Measurements from ENCODE around the gene WWP2. TPM values are rescaled to one million over a fixed set of nuclear protein-coding genes. Genes with fewer than 3 reads are reported as not detected.
"Not testable (repeated sequence)": the region's sequence is repeated elsewhere in the genome, so short reads cannot be mapped to it uniquely, and the experiment has no call there.

Gene WWP2
- total RNA-seq, 2 experiments from 2014 or later = 30.3 to 43.4 TPM

DNA sequence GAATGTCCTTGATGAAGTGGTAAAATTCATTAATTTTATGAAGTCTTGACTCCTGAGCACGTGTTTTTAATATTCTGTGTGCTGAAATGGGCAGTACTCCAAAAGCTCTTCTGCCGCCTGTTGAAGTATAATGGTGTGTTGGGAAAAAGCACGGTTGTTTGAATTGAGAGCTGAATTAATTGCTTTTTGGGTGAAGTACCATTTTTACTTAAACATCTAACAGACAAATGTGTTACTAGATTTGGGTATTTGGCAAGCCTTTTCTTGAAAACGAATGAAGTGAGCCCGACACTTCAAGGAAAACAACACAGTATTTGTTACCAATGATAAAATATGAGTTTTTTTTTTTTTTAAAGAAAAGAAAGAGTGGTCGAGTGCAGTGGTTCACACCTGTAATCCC is 22.5 kb downstream of the WWP2 start:
- ChIA-PET POLR2A (interaction anchor here (0.7 kb wide), 1 partner anchor 210 kb away, joined by 3 read pairs; no protein-coding TSS in a partner anchor), CTCF (ENCODE audit: unreplicated experiment) (no interaction called here)
- no peaks in the 10 kb centered on the region for H3K9me2 ChIP-seq (ENCODE audit: insufficient read depth, low read length)
- H2AFZ ChIP-seq (ENCODE audit: low read length) = no peak overlapping the region
- no peak overlapping the region for H3K4me2 ChIP-seq (ENCODE audit: low read length)
- no TSS peak for BruUV-seq (replicated peaks)
- no peak for DNase-seq (ENCODE audit: low spot score)
- H3K9me3 ChIP-seq (ENCODE audit: low read length) = no peaks in the 10 kb centered on the region
- H3K79me2 ChIP-seq (ENCODE audit: insufficient read depth, low read depth, low read length) = no peaks in the 10 kb centered on the region
- no peaks in the 10 kb centered on the region for H3K4me1 ChIP-seq (ENCODE audit: insufficient read depth, low read length, poor library complexity, severe bottlenecking)
- peaks cover 29% of the 10 kb centered on the region; the same call in 1 of the 2 replicates for H3K36me3 ChIP-seq (ENCODE audit: insufficient read depth, low read length)
- no peak overlapping the region for H3K4me3 ChIP-seq (ENCODE audit: low read depth, low read length, poor library complexity, severe bottlenecking)
- intact Hi-C loops (cut with micrococcal nuclease; ENCODE audit: unreplicated experiment) = no loop called here
- H4K20me1 ChIP-seq (ENCODE audit: insufficient read depth, low read length) = no peaks in the 10 kb centered on the region
- H3K27ac ChIP-seq (ENCODE audit: low read depth, low read length, poor library complexity, severe bottlenecking) = no peak overlapping the region
- TF ChIP-seq EZH2phosphoT487 (IDR thresholded peaks at IDR 0.05; ENCODE audit: borderline replicate concordance, low read depth, low read length) = no peak
- TF ChIP-seq, protein P1, sequence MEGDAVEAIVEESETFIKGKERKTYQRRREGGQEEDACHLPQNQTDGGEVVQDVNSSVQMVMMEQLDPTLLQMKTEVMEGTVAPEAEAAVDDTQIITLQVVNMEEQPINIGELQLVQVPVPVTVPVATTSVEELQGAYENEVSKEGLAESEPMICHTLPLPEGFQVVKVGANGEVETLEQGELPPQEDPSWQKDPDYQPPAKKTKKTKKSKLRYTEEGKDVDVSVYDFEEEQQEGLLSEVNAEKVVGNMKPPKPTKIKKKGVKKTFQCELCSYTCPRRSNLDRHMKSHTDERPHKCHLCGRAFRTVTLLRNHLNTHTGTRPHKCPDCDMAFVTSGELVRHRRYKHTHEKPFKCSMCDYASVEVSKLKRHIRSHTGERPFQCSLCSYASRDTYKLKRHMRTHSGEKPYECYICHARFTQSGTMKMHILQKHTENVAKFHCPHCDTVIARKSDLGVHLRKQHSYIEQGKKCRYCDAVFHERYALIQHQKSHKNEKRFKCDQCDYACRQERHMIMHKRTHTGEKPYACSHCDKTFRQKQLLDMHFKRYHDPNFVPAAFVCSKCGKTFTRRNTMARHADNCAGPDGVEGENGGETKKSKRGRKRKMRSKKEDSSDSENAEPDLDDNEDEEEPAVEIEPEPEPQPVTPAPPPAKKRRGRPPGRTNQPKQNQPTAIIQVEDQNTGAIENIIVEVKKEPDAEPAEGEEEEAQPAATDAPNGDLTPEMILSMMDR (conservative IDR thresholded peaks at IDR 0.05; ENCODE audit: low read length) = no peak

DNA sequence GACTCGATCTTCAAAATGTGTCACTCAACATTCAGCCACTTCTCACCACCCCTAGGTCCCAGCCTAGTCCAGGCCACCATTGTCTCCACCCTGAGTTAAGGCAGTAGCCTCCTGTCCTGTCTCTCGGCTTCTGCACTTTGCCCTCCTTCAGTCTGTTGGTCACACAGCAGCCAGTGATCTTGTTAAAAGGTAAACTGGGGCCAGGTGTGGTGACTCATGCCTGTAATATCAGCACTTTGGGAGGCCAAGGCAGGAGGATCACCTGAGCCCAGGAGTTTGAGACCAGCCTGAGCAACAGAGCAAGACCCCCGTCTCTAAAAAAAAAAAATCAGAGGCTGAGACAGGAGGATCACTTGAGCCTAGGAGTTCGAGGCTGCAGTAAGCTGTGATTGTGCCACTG is 25.8 kb downstream of the WWP2 start:
- no peaks in the 10 kb centered on the region for H3K9me2 ChIP-seq (ENCODE audit: insufficient read depth, low read length)
- no peak overlapping the region for H3K4me3 ChIP-seq (ENCODE audit: low read depth, low read length, poor library complexity, severe bottlenecking)
- TF ChIP-seq, protein P1 (conservative IDR thresholded peaks at IDR 0.05; ENCODE audit: low read length) = no peak
- TF ChIP-seq EZH2phosphoT487 (IDR thresholded peaks at IDR 0.05; ENCODE audit: borderline replicate concordance, low read depth, low read length) = no peak
- no TSS peak for BruUV-seq (replicated peaks)
- no peaks in the 10 kb centered on the region for H3K4me1 ChIP-seq (ENCODE audit: insufficient read depth, low read length, poor library complexity, severe bottlenecking)
- H3K79me2 ChIP-seq (ENCODE audit: insufficient read depth, low read depth, low read length) = no peaks in the 10 kb centered on the region
- no peak overlapping the region for H2AFZ ChIP-seq (ENCODE audit: low read length)
- no peak overlapping the region for H3K27ac ChIP-seq (ENCODE audit: low read depth, low read length, poor library complexity, severe bottlenecking)
- POLR2A ChIA-PET = no interaction called here
- H3K9me3 ChIP-seq (ENCODE audit: low read length) = no peaks in the 10 kb centered on the region
- no peaks in the 10 kb centered on the region for H4K20me1 ChIP-seq (ENCODE audit: insufficient read depth, low read length)
- H3K4me2 ChIP-seq (ENCODE audit: low read length) = no peak overlapping the region
- intact Hi-C loops (cut with micrococcal nuclease; ENCODE audit: unreplicated experiment) = no loop called here
- peaks cover 42% of the 10 kb centered on the region for H3K36me3 ChIP-seq (ENCODE audit: insufficient read depth, low read length)
- CTCF ChIA-PET (ENCODE audit: unreplicated experiment) = no interaction called here
- no peak for DNase-seq (ENCODE audit: low spot score)

DNA sequence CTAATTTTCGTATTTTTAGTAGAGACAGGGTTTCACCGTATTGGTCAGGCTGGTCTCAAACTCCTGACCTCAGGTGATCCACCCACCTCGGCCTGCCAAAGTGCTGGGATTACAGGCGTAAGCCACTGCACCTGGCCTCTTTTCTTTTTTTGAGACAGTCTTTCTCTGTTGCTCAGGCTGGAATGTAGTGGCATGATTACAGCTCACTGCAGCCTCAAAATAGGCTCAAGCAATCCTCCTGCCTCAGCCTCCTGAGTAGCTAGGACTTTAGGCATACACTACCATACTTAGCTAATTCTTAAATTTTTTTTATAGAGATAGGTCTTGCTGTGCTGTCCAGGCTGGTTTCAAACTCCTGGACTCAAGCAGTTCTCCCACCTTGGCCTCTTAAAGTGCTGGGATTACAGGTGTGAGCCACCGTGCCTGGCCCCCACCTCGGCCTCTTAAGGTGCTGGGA is 29.3 kb downstream of the WWP2 start:
- H4K20me1 ChIP-seq (ENCODE audit: insufficient read depth, low read length); H2AFZ ChIP-seq (ENCODE audit: low read length); intact Hi-C loops (cut with micrococcal nuclease; ENCODE audit: unreplicated experiment); H3K27ac ChIP-seq (ENCODE audit: low read depth, low read length, poor library complexity, severe bottlenecking); H3K4me1 ChIP-seq (ENCODE audit: insufficient read depth, low read length, poor library complexity, severe bottlenecking); BruUV-seq (replicated peaks); H3K9me3 ChIP-seq (ENCODE audit: low read length); H3K79me2 ChIP-seq (ENCODE audit: insufficient read depth, low read depth, low read length); H3K4me3 ChIP-seq (ENCODE audit: low read depth, low read length, poor library complexity, severe bottlenecking); H3K9me2 ChIP-seq (ENCODE audit: insufficient read depth, low read length); CTCF ChIA-PET (ENCODE audit: unreplicated experiment); DNase-seq (ENCODE audit: low spot score); H3K4me2 ChIP-seq (ENCODE audit: low read length): not testable (repeated sequence)
- H3K36me3 ChIP-seq (ENCODE audit: insufficient read depth, low read length) = peaks cover 42% of the 10 kb centered on the region
- POLR2A ChIA-PET = interaction anchor here (0.6 to 0.7 kb wide), 2 partner anchors 15 to 862 kb away, joined by 3 to 4 read pairs; no protein-coding TSS in a partner anchor

All from OCI-LY7 (cell line).